ENCODE results near the gene EIF5B. TPM values are rescaled to one million over a fixed set of nuclear protein-coding genes. Genes with fewer than 3 reads are reported as not detected.

EIF5B gene
- total RNA-seq, 1 donor: 11.2 TPM

DNA sequence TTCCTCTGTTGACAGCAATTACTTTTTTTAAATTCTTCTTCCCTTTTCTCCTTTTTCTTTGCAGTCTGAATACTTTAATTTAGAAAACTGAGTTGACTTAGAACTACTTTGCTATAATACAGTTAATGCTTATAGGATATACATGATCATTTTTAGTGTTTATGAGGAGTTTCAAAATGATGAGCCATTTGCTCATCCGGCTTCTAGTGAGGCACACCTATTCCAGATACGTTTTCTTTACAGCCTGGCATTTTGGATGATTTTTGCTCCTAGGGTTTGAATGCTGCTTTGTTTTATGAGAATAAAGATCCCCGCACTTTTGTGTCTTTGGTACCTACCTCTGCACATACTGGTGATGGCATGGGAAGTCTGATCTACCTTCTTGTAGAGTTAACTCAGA, 52.8 kb downstream of the EIF5B start:
- Histone ChIP-seq H3K9me3 (ENCODE audit: low read depth, low read length) (no peaks in the 10 kb centered on the region), H3K4me2 (ENCODE audit: insufficient read depth, low read length) (no peak overlapping the region), H3K36me3 (ENCODE audit: insufficient read depth, low read length) (peaks cover 45% of the 10 kb centered on the region), H2AFZ (ENCODE audit: low read length) (no peak overlapping the region), H3K4me1 (ENCODE audit: insufficient read depth, low read length) (peaks cover 7% of the 10 kb centered on the region), H4K20me1 (ENCODE audit: insufficient read depth, low read length) (no peaks in the 10 kb centered on the region), H3K27ac (ENCODE audit: low read depth, low read length) (no peak overlapping the region), H3K27me3 (ENCODE audit: insufficient read depth, low read length) (no peaks in the 10 kb centered on the region), H3K4me3 (ENCODE audit: insufficient read depth, low read length) (no peak overlapping the region), H3K79me2 (ENCODE audit: insufficient read depth, low read length) (peaks cover 3% of the 10 kb centered on the region)
- TF ChIP-seq, protein P1, sequence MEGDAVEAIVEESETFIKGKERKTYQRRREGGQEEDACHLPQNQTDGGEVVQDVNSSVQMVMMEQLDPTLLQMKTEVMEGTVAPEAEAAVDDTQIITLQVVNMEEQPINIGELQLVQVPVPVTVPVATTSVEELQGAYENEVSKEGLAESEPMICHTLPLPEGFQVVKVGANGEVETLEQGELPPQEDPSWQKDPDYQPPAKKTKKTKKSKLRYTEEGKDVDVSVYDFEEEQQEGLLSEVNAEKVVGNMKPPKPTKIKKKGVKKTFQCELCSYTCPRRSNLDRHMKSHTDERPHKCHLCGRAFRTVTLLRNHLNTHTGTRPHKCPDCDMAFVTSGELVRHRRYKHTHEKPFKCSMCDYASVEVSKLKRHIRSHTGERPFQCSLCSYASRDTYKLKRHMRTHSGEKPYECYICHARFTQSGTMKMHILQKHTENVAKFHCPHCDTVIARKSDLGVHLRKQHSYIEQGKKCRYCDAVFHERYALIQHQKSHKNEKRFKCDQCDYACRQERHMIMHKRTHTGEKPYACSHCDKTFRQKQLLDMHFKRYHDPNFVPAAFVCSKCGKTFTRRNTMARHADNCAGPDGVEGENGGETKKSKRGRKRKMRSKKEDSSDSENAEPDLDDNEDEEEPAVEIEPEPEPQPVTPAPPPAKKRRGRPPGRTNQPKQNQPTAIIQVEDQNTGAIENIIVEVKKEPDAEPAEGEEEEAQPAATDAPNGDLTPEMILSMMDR (IDR thresholded peaks at IDR 0.05; ENCODE audit: extremely low read depth, low read depth, low read length): no peak
- DNase-seq (ENCODE audit: insufficient read length, low spot score, missing footprints): peak; percentile 45

DNA sequence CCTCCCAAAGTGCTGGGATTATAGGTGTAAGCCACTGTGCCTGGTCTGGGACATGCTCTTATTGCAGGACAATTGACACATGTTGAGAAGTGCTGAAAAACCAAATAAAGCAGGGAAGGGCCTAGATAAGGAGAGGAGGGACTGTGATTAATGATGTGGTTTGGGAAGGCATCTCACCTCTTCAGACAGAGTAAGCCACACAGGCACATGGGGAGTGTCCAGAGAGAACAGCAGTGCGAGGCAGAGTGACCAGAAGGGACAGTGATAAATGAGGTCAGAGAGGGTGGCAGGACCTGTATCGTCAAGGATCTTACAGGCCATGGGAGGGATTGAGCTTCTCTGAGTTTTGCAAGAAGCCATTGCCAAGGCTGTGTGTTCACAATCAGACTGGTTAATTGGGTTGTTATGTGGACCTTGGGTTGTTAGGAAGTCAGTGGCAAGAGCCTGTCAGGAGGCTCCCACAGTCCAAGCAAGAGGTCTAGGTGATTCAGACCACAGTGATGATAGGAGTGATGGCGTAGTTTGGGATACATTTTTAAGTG, 58.5 kb downstream of the EIF5B start:
- no peaks in the 10 kb centered on the region for H3K27me3 ChIP-seq (ENCODE audit: insufficient read depth, low read length)
- no peak overlapping the region for H3K4me2 ChIP-seq (ENCODE audit: insufficient read depth, low read length)
- H2AFZ ChIP-seq (ENCODE audit: low read length): no peak overlapping the region
- no peak overlapping the region for H3K27ac ChIP-seq (ENCODE audit: low read depth, low read length)
- no peak for DNase-seq (ENCODE audit: insufficient read length, low spot score, missing footprints)
- no peak overlapping the region for H3K4me3 ChIP-seq (ENCODE audit: insufficient read depth, low read length)
- TF ChIP-seq, protein P1 (IDR thresholded peaks at IDR 0.05; ENCODE audit: extremely low read depth, low read depth, low read length): no peak
- H3K9me3 ChIP-seq (ENCODE audit: low read depth, low read length): no peaks in the 10 kb centered on the region
- no peaks in the 10 kb centered on the region for H3K4me1 ChIP-seq (ENCODE audit: insufficient read depth, low read length)
- H3K36me3 ChIP-seq (ENCODE audit: insufficient read depth, low read length): peaks cover 86% of the 10 kb centered on the region
- no peaks in the 10 kb centered on the region for H4K20me1 ChIP-seq (ENCODE audit: insufficient read depth, low read length)
- no peaks in the 10 kb centered on the region for H3K79me2 ChIP-seq (ENCODE audit: insufficient read depth, low read length)

DNA sequence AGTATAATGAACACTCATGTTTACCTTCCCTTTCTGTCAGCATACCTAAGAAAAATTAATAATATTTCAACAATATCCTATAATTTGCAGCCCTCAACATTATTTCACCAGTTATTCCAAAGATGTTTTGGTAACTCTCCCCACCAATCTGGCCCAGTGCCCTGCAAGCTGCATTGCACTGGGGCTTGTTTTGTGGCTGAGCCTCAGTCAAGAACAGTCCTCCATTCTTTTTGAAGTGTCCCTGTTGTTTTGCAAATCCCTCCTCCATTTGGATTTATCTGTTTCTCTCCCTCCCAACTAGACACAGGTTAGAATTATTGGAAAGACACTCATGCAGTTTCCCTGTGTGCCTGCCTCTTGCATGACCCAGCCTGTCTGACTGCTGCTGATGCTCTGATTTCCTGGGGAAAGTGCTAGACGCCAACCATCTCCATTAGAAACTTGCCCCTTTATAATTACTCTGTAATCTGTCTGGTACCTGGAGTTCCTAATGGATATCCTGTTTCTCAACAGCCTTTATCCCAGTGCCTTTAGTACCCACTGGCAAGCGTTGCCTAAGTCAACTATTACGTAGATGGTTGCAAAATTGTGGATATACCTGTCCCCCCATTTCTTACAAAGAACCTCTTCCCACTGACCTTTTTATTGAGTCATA, 60.2 kb downstream of the EIF5B start:
- Histone ChIP-seq H2AFZ (ENCODE audit: low read length) (no peak overlapping the region), H3K27ac (ENCODE audit: low read depth, low read length) (no peak overlapping the region), H3K79me2 (ENCODE audit: insufficient read depth, low read length) (no peaks in the 10 kb centered on the region), H3K4me2 (ENCODE audit: insufficient read depth, low read length) (no peak overlapping the region), H3K4me3 (ENCODE audit: insufficient read depth, low read length) (no peak overlapping the region), H4K20me1 (ENCODE audit: insufficient read depth, low read length) (no peaks in the 10 kb centered on the region), H3K27me3 (ENCODE audit: insufficient read depth, low read length) (no peaks in the 10 kb centered on the region), H3K9me3 (ENCODE audit: low read depth, low read length) (no peaks in the 10 kb centered on the region), H3K36me3 (ENCODE audit: insufficient read depth, low read length) (peaks cover 87% of the 10 kb centered on the region), H3K4me1 (ENCODE audit: insufficient read depth, low read length) (no peaks in the 10 kb centered on the region)
- no peak for DNase-seq (ENCODE audit: insufficient read length, low spot score, missing footprints)
- TF ChIP-seq, protein P1 (IDR thresholded peaks at IDR 0.05; ENCODE audit: extremely low read depth, low read depth, low read length): no peak

DNA sequence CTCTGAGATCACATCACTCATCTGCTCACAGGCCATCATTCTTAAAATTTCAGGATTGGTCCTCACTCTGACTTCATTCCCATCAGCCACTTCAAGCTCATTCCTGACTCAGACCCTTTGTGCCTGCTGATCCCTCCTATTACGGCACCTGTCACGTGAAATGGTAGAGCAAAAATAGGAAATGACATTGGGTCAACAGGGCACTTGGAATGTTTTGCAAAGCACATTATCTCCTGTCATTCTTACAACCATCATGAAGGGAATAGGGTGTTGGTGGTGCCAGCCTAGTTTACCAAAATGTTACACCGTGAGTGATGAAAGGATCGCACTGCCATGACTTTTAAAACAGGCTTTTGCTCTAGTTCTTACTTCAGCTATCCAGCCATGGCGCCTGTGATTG, 61.1 kb downstream of the EIF5B start:
- H3K79me2 ChIP-seq (ENCODE audit: insufficient read depth, low read length): no peaks in the 10 kb centered on the region
- H3K27me3 ChIP-seq (ENCODE audit: insufficient read depth, low read length): no peaks in the 10 kb centered on the region
- no peak for DNase-seq (ENCODE audit: insufficient read length, low spot score, missing footprints)
- H3K4me2 ChIP-seq (ENCODE audit: insufficient read depth, low read length): no peak overlapping the region
- H3K4me3 ChIP-seq (ENCODE audit: insufficient read depth, low read length): no peak overlapping the region
- peaks cover 5% of the 10 kb centered on the region for H3K4me1 ChIP-seq (ENCODE audit: insufficient read depth, low read length)
- H3K36me3 ChIP-seq (ENCODE audit: insufficient read depth, low read length): peaks cover 89% of the 10 kb centered on the region
- TF ChIP-seq, protein P1 (IDR thresholded peaks at IDR 0.05; ENCODE audit: extremely low read depth, low read depth, low read length): no peak
- H4K20me1 ChIP-seq (ENCODE audit: insufficient read depth, low read length): no peaks in the 10 kb centered on the region
- no peaks in the 10 kb centered on the region for H3K9me3 ChIP-seq (ENCODE audit: low read depth, low read length)
- H2AFZ ChIP-seq (ENCODE audit: low read length): no peak overlapping the region
- H3K27ac ChIP-seq (ENCODE audit: low read depth, low read length): no peak overlapping the region
